HepG2 (cell line): Measurements from ENCODE around the gene ZNF548. TPM values are rescaled to one million over a fixed set of nuclear protein-coding genes. Genes with fewer than 3 reads are reported as not detected.

Source experiments
- ARNT2 ChIP-seq: sonication (generic); formaldehyde crosslinking; IDR thresholded peaks from 2 replicates; pipeline ENCODE4 v1.8.0; 2022; ENCODE audit warnings: mild to moderate bottlenecking, low read depth, missing genetic modification reagents, moderate library complexity
- CREBL2 ChIP-seq: sonication (generic); formaldehyde crosslinking; IDR thresholded peaks from 2 replicates; pipeline ENCODE4 v1.8.1; 2023; ENCODE audit warnings: missing genetic modification reagents, mild to moderate bottlenecking, borderline replicate concordance
- DR1 ChIP-seq: sonication (generic); formaldehyde crosslinking; IDR thresholded peaks from 2 replicates; pipeline ENCODE4 v1.8.0; 2021; ENCODE audit warnings: mild to moderate bottlenecking, missing genetic modification reagents, inconsistent platforms
- FOXO1 ChIP-seq: sonication (generic); formaldehyde crosslinking; IDR thresholded peaks from 2 replicates; pipeline ENCODE4 v1.4.0; 2020; ENCODE audit warnings: missing genetic modification reagents
- HNRNPLL ChIP-seq: fragments of 200-400 bp; formaldehyde crosslinking; IDR thresholded peaks from 2 replicates; pipeline ENCODE4 v1.6.1; 2017; ENCODE audit warnings: mild to moderate bottlenecking, low read depth, low read length; ENCODE audit not compliant: poor library complexity, severe bottlenecking
- MAF1 ChIP-seq: sonication (generic); formaldehyde crosslinking; IDR thresholded peaks from 2 replicates; pipeline ENCODE4 v1.5.0; 2020; ENCODE audit warnings: missing genetic modification reagents, borderline replicate concordance
- MYPOP ChIP-seq: sonication (generic); formaldehyde crosslinking; IDR thresholded peaks from 2 replicates; pipeline ENCODE4 v1.8.1; 2023; ENCODE audit warnings: mild to moderate bottlenecking, moderate library complexity, missing genetic modification reagents
- NFATC3 ChIP-seq: sonication (generic); formaldehyde crosslinking; IDR thresholded peaks from 2 replicates; pipeline ENCODE4 v1.5.1; 2020; ENCODE audit warnings: mild to moderate bottlenecking, missing genetic modification reagents
- NRL ChIP-seq: sonication (generic); formaldehyde crosslinking; IDR thresholded peaks from 2 replicates; pipeline ENCODE4 v1.5.0; 2020; ENCODE audit warnings: missing genetic modification reagents, mild to moderate bottlenecking, moderate library complexity, borderline replicate concordance
- RORA ChIP-seq: sonication (generic); formaldehyde crosslinking; IDR thresholded peaks from 2 replicates; pipeline ENCODE4 v1.5.0; 2020; ENCODE audit warnings: mild to moderate bottlenecking, missing genetic modification reagents, moderate library complexity
- SMAD3 ChIP-seq: sonication (generic); formaldehyde crosslinking; IDR thresholded peaks from 2 replicates; pipeline ENCODE4 v1.4.0; 2020; ENCODE audit warnings: missing genetic modification reagents
- SMC3 ChIP-seq: IDR thresholded peaks from 2 replicates; pipeline ENCODE4 v1.6.1; 2011; ENCODE audit warnings: low read length, improper control_type of control experiment
- SOX13 ChIP-seq, 3 experiments: fragments of 450-650 bp in 1 of 3; sonication (generic) in 1 of 3; formaldehyde crosslinking in 1 of 3; IDR thresholded peaks in 2 of 3; conservative IDR thresholded peaks in 1 of 3; 2 replicates each; pipeline versions ENCODE4 v1.5.0 to v1.6.1; 2016 to 2020; ENCODE audit warnings: antibody characterized with exemption in 1 of 3, mild to moderate bottlenecking in 1 of 3, missing compliant biosample characterization in 1 of 3, missing genetic modification reagents in 1 of 3, moderate library complexity in 1 of 3
- ZMYM4 ChIP-seq: sonication (generic); formaldehyde crosslinking; IDR thresholded peaks from 2 replicates; pipeline ENCODE4 v1.8.1; 2023; ENCODE audit warnings: mild to moderate bottlenecking, missing genetic modification reagents
- ZNF12 ChIP-seq: sonication (generic); formaldehyde crosslinking; IDR thresholded peaks from 2 replicates; pipeline ENCODE4 v1.5.0; 2020; ENCODE audit warnings: missing genetic modification reagents
- ZNF143 ChIP-seq: sonication (generic); formaldehyde crosslinking; IDR thresholded peaks from 2 replicates; pipeline ENCODE4 v1.4.0; 2020; ENCODE audit warnings: missing genetic modification reagents
- ZNF24 ChIP-seq: fragments of 450-650 bp; IDR thresholded peaks from 2 replicates; pipeline ENCODE4 v1.6.1; 2017; ENCODE audit warnings: antibody characterized with exemption, mild to moderate bottlenecking
- ZNF274 ChIP-seq: sonication (generic); formaldehyde crosslinking; IDR thresholded peaks from 2 replicates; pipeline ENCODE4 v1.5.1; 2020; ENCODE audit warnings: mild to moderate bottlenecking, missing genetic modification reagents
- ZNF337 ChIP-seq: sonication (generic); formaldehyde crosslinking; IDR thresholded peaks from 2 replicates; pipeline ENCODE4 v1.5.1; 2020; ENCODE audit warnings: missing genetic modification reagents, low read depth, mild to moderate bottlenecking, borderline replicate concordance
- ZNF468 ChIP-seq: sonication (generic); formaldehyde crosslinking; IDR thresholded peaks from 2 replicates; pipeline ENCODE4 v1.8.0; 2022; ENCODE audit warnings: mild to moderate bottlenecking, moderate library complexity, missing genetic modification reagents
- ZNF501 ChIP-seq: sonication (generic); formaldehyde crosslinking; IDR thresholded peaks from 2 replicates; pipeline ENCODE4 v1.5.1; 2020; ENCODE audit warnings: mild to moderate bottlenecking, moderate library complexity, missing genetic modification reagents
- ZNF776 ChIP-seq: sonication (generic); formaldehyde crosslinking; IDR thresholded peaks from 2 replicates; pipeline ENCODE4 v1.4.0; 2020; ENCODE audit warnings: mild to moderate bottlenecking, missing genetic modification reagents
- ZNF883 ChIP-seq: sonication (generic); formaldehyde crosslinking; IDR thresholded peaks from 2 replicates; pipeline ENCODE4 v1.5.1; 2020; ENCODE audit warnings: mild to moderate bottlenecking, missing genetic modification reagents; ENCODE audit errors: not compliant biosample characterization
- polyA plus RNA-seq, 8 experiments: library from polyadenylated mRNA; depleted of rRNA in 3 of 8; stranded (reverse) in 7 of 8; unstranded in 1 of 8; fragments of >200 nt; fragmentation: Illumina TruSeq in 4 of 8; extraction: Trizol in 4 of 8; gene quantifications; 2 replicates each; pipeline versions ENCODE4 v1.2.1 to v1.2.3, GENCODE V29; 2011 to 2016; ENCODE audit warnings: low read depth in 4 of 8, missing spikeins in 1 of 8, mixed read lengths in 1 of 8; ENCODE audit not compliant: insufficient read depth in 1 of 8
- total RNA-seq, 5 experiments: library from RNA; depleted of rRNA; stranded (reverse); fragments of >200 nt; fragmentation: Illumina TruSeq; extraction: Trizol; gene quantifications; 2 replicates each; pipeline ENCODE4 v1.2.3, GENCODE V29; 2016; ENCODE audit warnings: low read depth in 1 of 5
- TF ChIP-seq, protein P1 (sequence below): sonication (generic); formaldehyde crosslinking; IDR thresholded peaks from 2 replicates; pipeline ENCODE4 v1.4.0; 2020; ENCODE audit warnings: missing genetic modification reagents
- TF ChIP-seq, protein P2 (sequence below): sonication (generic); formaldehyde crosslinking; IDR thresholded peaks from 2 replicates; pipeline ENCODE4 v1.4.0; 2020; ENCODE audit warnings: missing genetic modification reagents

The ZNF548 gene
- total and polyA plus RNA-seq, 2 of the 13 experiments (the other 11 are each of a cell fraction or from before 2014, with no cell fraction given), result 19.6 to 24.9 TPM

DNA sequence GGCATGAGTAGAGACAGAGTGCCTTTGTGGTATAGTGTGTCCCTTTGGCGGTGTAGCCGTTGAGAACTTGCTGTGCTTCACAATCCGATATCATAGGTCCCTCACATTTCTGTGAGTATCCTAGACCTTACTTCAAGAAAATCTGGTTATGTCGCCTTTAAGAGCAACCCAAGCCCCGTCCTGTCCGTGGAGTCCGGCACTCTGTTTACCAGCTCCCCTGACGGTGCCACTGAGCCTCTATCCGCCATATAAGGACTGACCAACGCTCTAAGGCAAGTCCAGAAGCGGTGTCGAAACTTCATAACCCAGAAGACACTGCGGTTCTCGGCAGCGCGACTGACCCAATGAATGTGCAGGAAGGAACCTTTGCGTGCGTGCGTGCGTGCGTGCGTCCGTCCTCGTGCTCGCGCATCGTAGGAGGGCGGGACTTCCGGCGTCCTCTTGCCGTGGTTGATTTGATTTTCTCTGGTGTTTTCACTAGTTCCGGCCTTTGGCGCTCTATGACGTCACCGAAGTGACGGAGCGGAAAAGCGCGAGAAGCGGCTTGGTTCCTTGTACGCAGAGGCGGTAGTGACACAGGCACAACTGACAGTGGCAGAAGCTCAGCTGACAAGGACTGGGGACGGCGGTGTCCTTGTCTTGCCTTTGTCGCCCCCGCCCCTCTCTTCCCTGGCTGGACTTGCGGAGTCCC is 26.5 kb upstream of the ZNF548 start, which contains the start of the genes TRAPPC2B and ZNF547 (continued):
- TF ChIP-seq MYPOP (CRISPR knock-in tag) (peak; percentile 59), ZMYM4 (CRISPR knock-in tag) (peak; percentile 94), ZNF776 (CRISPR knock-in tag) (no peak), ZNF24 (no peak), ZNF883 (CRISPR knock-in tag) (peak; percentile 25), ZNF143 (peak; percentile 98), ARNT2 (peak; percentile 77), NFATC3 (CRISPR knock-in tag) (no peak), CREBL2 (CRISPR knock-in tag) (0 out of 2 replicates have a peak, but pooled peaks have one; percentile 73), FOXO1 (CRISPR knock-in tag) (peak; percentile 59; the same call in 1 of the 2 replicates), ZNF337 (CRISPR knock-in tag) (peak; percentile 85; the same call in 1 of the 2 replicates), MAF1 (CRISPR knock-in tag) (no peak), SMC3 (peak; percentile 27), HNRNPLL (peak; percentile 86), NRL (peak; percentile 61; the same call in 1 of the 2 replicates), DR1 (CRISPR knock-in tag) (0 out of 2 replicates have a peak, but pooled peaks have one; percentile 29), RORA (CRISPR knock-in tag) (no peak), ZNF12 (no peak), ZNF274 (CRISPR knock-in tag) (peak; percentile 68; the same call in 1 of the 2 replicates), SMAD3 (CRISPR knock-in tag) (0 out of 2 replicates have a peak, but pooled peaks have one; percentile 22), SOX13 (IDR thresholded peaks at IDR 0.05) (no peak), SOX13 (CRISPR knock-in tag; conservative IDR thresholded peaks at IDR 0.05 in 1 of 2, IDR thresholded peaks at IDR 0.05 in 1 of 2) (no peak), ZNF501 (peak; percentile 62), ZNF468 (no peak)
- TF ChIP-seq, protein P1, sequence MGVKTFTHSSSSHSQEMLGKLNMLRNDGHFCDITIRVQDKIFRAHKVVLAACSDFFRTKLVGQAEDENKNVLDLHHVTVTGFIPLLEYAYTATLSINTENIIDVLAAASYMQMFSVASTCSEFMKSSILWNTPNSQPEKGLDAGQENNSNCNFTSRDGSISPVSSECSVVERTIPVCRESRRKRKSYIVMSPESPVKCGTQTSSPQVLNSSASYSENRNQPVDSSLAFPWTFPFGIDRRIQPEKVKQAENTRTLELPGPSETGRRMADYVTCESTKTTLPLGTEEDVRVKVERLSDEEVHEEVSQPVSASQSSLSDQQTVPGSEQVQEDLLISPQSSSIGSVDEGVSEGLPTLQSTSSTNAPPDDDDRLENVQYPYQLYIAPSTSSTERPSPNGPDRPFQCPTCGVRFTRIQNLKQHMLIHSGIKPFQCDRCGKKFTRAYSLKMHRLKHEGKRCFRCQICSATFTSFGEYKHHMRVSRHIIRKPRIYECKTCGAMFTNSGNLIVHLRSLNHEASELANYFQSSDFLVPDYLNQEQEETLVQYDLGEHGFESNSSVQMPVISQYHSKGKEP (CRISPR knock-in tag), result no peak
- TF ChIP-seq, protein P2, sequence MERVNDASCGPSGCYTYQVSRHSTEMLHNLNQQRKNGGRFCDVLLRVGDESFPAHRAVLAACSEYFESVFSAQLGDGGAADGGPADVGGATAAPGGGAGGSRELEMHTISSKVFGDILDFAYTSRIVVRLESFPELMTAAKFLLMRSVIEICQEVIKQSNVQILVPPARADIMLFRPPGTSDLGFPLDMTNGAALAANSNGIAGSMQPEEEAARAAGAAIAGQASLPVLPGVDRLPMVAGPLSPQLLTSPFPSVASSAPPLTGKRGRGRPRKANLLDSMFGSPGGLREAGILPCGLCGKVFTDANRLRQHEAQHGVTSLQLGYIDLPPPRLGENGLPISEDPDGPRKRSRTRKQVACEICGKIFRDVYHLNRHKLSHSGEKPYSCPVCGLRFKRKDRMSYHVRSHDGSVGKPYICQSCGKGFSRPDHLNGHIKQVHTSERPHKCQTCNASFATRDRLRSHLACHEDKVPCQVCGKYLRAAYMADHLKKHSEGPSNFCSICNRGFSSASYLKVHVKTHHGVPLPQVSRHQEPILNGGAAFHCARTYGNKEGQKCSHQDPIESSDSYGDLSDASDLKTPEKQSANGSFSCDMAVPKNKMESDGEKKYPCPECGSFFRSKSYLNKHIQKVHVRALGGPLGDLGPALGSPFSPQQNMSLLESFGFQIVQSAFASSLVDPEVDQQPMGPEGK, result peak; percentile 20; the same call in 1 of the 2 replicates
